HuH-7 (cell line): ENCODE measurements around the gene PLXND1.
"Not testable (repeated sequence)": the region's sequence is repeated elsewhere in the genome, so short reads cannot be mapped to it uniquely, and the experiment has no call there.

Experiments
- DNase-seq: peaks from one replicate; pipeline ENCODE4 v3.0.0; 2011; ENCODE audit warnings: low spot score

Gene PLXND1, protein sequence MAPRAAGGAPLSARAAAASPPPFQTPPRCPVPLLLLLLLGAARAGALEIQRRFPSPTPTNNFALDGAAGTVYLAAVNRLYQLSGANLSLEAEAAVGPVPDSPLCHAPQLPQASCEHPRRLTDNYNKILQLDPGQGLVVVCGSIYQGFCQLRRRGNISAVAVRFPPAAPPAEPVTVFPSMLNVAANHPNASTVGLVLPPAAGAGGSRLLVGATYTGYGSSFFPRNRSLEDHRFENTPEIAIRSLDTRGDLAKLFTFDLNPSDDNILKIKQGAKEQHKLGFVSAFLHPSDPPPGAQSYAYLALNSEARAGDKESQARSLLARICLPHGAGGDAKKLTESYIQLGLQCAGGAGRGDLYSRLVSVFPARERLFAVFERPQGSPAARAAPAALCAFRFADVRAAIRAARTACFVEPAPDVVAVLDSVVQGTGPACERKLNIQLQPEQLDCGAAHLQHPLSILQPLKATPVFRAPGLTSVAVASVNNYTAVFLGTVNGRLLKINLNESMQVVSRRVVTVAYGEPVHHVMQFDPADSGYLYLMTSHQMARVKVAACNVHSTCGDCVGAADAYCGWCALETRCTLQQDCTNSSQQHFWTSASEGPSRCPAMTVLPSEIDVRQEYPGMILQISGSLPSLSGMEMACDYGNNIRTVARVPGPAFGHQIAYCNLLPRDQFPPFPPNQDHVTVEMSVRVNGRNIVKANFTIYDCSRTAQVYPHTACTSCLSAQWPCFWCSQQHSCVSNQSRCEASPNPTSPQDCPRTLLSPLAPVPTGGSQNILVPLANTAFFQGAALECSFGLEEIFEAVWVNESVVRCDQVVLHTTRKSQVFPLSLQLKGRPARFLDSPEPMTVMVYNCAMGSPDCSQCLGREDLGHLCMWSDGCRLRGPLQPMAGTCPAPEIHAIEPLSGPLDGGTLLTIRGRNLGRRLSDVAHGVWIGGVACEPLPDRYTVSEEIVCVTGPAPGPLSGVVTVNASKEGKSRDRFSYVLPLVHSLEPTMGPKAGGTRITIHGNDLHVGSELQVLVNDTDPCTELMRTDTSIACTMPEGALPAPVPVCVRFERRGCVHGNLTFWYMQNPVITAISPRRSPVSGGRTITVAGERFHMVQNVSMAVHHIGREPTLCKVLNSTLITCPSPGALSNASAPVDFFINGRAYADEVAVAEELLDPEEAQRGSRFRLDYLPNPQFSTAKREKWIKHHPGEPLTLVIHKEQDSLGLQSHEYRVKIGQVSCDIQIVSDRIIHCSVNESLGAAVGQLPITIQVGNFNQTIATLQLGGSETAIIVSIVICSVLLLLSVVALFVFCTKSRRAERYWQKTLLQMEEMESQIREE (N-terminal part only)

DNA sequence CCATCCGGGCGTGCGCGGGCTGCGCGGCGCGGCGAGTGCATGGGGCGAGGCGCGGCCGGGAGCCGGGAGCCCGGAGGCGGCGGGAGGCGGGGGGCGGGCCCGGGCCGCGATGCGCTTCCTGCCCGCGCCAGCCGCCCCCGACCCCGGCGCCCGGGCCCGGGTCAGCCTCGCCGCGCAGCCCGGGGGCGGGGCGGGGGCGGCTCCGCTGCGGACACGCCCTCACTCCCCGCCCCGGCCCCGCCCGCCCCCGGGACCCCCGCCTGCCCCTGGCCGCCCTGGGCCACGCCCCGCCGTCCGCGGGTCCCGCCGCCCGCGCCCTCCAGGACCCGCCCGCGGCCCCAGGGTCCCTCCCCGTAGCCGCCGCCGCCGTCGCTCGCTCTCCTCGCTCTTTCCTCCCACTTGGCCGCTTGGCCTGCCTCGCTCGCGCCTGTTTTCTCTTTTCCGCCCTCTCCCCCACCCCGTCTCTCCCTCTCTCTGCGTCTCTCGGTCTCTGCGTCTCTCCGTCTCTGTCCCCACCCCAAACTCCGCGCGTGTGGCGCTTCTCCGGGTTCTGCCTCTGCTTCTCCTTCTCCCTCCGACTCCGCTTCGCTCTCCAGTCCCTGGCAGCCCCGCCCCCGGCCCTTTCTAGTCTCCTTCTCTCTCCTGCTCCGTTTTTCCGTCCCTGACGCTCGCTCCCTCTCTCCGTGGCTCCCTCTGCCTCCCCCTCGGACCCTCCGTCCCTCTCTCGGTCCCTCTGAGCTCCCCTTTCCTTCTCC lies at the start of gene PLXND1:
TSS of gene PLXND1 (minus strand) at position 41 of the 755 bp plus-strand sequence. CDS start at position 4, 37 bp downstream.
- peak; percentile 89 for DNase-seq

DNA sequence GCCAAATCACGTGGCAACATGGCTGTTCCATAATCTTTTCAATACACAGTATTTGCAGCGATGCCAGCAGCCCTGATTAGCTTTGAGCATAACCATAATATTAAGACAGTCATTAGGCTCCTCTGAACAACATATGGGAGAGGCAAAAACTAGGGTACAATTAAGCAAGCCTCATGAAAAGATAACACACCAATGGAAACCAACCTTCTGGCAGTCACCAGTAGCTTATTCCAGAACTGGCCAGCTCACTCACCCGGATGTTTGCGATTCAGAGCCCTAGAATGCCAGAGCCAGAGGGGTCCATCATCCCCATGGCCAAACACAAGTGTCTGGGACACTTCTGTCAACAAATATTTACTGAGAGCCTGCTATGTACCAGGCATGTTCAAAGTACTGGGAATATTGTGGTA lies 48.8 kb upstream of the PLXND1 start:
- no peak for DNase-seq

DNA sequence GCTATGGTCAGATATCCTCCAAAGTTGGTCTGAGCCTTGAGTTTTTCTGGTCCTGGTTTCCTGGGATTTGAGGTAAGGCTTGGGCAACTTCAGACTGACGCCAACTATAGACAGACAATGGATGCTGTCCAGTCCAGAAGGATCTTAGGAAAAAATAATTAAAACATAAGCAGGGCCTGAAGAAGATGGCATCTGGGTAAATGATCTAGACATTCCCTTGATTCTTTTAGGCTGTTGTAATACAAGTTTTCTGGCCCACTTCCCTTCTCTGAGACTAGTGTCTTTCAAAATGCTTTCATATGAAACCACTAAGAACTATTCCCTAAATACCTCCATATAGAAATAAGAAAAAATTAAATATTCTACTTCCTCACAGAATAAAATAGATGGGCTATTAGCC lies 47.7 kb upstream of the PLXND1 start:
- no peak for DNase-seq

DNA sequence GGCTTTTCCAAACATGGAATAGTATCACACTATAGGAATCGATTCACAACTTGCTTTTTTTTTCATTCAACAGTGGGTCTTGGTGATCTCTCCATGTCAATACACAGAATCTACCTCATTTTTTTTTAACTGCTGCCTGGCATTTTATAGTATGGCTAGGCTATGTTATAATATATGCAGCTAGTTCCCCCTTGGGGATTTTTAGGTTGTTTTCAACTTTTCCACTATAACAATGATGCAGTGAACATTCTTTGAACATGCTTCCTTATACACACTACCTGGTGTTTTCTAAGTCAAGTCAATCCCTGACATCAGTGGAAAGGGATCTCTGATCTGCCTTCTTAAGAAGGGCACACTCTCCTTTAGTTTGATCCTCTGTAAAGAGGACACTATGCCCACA lies 46.5 kb upstream of the PLXND1 start:
- no peak for DNase-seq

- no peak for DNase-seq
Observed at GRCh38 chr3:129651435-129652202, 45.1 kb upstream of the PLXND1 start.

DNA sequence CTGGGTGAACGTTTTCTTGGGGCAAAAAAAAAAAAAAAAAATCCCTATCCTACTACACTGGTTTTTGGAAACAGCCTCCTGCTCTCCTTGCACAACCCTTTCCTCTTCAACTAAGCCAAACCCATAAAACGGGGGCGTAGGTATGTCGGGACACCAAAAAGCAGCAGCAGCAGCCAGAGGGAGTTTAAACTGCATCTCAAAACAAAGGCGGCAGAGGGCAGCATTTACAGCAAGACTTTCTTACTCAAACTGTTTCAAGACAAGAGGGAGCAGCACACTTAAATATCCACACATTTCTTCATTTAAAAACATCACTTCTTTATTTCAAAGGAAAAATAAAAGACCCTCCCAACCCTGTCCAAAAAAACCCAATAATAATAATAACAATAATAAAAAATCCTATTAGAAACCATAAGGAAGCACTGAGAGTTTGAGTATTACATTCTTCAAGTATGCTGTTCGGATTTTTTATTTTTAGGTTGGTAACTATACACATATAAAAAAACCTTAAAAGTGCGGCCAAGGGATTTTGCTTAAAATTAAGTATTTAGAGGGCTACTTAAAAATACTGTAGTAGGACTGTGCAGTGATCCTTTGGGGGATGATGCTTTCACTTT lies 43.9 kb upstream of the PLXND1 start:
- DNase-seq: peak; percentile 34

DNA sequence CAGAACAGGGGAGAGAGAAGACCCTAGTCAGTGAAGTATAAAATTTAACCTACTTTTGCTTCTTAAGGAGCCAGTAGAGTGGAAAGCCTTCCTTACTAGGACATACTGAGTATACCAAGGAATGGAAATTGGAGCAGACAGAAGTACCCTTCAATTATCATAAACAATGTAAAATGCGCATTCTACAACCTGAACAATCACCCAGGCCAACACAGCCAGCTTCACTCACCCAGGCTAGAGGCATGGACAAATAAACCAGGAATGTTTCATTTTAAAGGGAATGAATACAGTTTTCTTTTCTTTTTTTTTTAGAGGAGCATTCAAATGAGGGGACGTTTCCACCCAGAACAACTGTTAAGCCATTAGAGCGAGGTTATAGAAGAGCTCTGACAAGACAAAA lies 41.9 kb upstream of the PLXND1 start:
- no peak for DNase-seq

GRCh38 chr3:129645286-129645685 lies 38.8 kb upstream of the PLXND1 start:
- DNase-seq: no peak

DNA sequence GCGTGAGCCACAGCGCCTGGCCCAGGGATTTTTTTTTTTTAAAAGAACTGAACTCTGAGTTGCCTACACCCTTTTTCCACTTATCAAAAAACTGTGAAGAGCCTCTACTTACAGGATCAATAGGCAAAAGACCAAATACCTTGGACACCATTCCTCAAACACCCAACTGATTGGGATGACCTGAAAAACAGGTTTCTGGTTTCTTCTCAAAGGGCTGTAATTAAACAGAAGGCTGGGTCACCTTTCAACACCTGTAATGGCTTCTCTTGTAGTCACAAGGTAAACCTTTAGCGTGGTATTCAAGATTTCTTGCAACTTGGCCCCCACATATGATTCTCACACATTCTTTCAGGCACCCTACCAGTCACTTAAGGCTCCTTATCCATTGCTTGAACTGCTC lies 38.4 kb upstream of the PLXND1 start:
- DNase-seq: no peak

DNA sequence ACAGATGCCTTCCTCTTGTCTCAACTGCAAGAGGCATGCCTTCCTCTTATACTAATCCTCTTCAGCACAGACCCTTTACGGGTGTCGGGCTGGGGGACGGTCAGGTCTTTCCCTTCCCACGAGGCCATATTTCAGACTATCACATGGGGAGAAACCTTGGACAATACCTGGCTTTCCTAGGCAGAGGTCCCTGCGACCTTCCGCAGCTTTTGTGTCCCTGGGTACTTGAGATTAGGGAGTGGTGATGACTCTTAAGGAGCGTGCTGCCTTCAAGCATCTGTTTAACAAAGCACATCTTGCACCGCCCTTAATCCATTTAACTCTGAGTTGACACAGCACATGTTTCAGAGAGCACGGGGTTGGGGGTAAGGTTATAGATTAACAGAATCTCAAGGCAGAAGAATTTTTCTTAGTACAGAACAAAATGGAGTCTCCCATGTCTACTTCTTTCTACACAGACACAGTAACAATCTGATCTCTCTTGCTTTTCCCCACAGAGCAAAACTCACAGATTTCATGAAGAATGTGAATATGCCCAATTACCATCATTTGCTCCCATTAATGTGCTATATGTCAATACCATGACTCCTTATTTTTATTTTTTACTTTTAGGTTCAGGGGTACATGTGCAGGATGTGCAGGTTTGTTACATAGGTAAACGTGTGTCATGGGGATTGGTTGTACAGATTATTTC lies 35.2 kb upstream of the PLXND1 start:
- DNase-seq: not testable (repeated sequence)

GRCh38 chr3:129640985-129641384 lies 34.5 kb upstream of the PLXND1 start:
- DNase-seq: not testable (repeated sequence)

DNA sequence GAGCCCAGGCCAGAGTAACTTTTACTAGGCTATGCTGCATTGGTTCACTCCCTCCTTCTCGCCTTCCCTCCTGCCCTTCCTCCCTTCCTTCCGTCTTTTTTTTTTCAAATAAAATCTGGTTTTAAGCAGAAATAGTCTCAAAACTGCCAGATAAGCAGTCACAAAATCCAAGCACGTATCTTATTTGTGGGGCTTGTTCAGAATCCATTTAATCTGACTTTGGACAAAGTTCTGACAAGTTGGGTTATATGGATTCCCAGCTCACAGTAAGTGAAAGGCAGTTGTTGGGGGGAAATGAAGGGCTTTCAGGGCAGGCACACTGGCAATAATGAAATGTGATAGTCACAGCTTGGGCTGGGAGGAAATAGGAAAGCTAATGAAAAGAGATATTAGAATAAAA lies 32.0 kb upstream of the PLXND1 start:
- DNase-seq: no peak

DNA sequence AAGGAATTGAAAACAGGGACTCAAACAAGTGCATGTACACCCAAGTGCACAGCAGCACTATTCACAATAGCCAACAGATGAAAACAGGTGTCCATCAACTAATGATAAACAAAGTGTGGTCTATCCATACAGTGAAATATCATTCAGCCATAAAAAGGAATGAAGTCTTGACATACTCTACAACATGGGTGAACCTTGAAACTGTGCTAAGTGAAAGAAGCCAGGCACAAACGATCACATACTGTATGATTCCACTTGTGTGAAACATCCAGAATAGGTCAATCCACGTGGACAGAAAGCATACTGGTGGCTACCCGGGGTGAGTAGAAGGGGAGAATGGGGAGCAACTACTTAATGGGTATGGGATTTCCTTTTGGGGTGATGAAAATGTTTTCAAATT lies 29.6 kb upstream of the PLXND1 start:
- DNase-seq: no peak

GRCh38 chr3:129635656-129636055 lies 29.2 kb upstream of the PLXND1 start:
- no peak for DNase-seq

- no peak for DNase-seq
Observed at GRCh38 chr3:129633751-129634481, 27.4 kb upstream of the PLXND1 start.

- no peak for DNase-seq
Observed at GRCh38 chr3:129632977-129633376, 26.5 kb upstream of the PLXND1 start.

GRCh38 chr3:129632556-129632955 lies 26.1 kb upstream of the PLXND1 start:
- no peak for DNase-seq

DNA sequence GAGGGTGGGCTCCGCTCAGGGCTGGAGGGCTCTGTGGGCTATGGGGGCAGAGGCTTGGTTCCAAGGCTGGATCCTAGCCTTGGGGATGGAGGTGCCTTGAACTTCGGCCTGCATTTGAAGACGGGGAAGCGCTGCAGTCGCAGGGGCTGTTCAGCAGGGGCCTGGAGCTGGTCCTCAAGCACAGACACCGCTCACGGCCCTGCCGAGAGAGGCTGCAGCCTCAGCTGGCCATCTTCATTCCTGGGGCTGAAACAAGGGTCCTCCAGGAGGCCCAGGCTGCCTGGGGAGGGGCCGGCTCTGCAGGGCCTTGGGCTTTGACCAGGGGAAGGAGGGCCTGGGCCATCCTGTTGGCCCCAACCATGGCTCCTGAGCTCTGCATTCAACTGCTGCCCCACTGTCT lies 25.6 kb upstream of the PLXND1 start:
- DNase-seq: no peak

DNA sequence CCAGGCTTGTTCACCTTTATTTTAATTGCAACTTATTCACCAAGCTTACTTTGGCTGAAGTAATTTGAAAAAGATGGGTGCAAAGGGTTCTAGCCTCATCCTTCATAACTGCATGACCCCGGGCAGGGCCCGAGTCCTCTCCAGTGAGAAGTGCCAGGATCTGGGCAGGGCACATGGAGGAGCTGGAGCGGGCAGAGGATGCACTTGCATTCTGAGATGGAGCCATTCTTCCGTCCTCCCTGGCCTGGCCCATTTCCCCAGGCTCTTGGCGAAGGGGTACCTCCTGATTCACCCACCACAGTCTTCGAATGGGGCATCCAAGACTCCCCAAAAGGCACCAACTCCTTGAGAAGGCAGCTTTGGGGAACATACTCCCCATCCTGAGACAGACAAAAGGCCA lies 22.5 kb upstream of the PLXND1 start:
- DNase-seq: no peak
